Inferior parietal cortex (tissue), 1 donor: ENCODE measurements around the gene JKAMP.

Experiments used
- DNase-seq: peaks from one replicate; pipeline ENCODE4 v3.0.0-alpha.2; 2016; ENCODE audit errors: extremely low spot score

JKAMP gene

GRCh38 chr14:59540852-59541251, 56.5 kb downstream of the JKAMP start:
- no peak for DNase-seq

- no peak for DNase-seq
Measured at GRCh38 chr14:59541731-59542130, 57.4 kb downstream of the JKAMP start.

DNA sequence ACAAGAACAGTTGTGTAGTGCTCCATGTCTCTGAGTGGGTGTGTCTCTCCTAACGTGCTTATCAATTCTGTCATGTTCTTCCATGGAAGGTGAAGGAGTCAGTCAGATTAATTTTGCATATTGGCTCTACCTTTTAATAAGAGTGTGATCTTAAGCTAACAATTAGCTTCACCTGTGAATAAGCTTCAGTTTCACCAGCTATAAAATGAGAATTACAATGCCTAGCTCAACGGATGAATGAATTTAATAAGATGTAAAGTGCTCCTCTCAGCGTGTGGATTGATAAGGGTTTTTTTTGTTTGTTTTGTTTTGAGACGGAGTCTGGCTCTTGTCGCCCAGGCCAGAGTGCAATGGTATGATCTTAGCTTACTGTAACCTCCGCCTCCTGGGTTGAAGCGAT, 59.6 kb downstream of the JKAMP start:
- no peak for DNase-seq

DNA sequence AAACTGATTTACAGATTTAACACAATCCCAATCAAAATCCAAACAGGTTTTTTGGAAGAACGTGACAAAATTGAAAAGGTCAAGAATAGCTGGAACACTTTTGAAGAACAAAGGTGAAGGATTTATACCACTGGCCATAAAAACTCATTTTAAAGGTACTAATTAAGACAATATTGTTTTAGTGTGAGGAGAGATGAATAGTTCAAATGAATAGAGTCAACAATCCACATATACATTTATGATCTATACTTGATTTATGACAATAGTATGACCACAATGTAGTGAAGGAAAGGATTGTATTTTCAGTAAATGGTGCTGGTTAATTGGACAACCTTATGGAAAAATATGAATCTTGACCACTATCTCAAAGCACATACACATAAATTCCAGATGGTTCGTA, 63.0 kb downstream of the JKAMP start:
- DNase-seq = no peak
